ENCODE measurements around the gene ADGB. TPM values are rescaled to one million over a fixed set of nuclear protein-coding genes. Genes with fewer than 3 reads are reported as not detected.

Gene ADGB
- total and polyA plus RNA-seq, 9 of the 15 experiments (the other 6 are each of a cell fraction or from before 2014, with no cell fraction given) = not detected

DNA sequence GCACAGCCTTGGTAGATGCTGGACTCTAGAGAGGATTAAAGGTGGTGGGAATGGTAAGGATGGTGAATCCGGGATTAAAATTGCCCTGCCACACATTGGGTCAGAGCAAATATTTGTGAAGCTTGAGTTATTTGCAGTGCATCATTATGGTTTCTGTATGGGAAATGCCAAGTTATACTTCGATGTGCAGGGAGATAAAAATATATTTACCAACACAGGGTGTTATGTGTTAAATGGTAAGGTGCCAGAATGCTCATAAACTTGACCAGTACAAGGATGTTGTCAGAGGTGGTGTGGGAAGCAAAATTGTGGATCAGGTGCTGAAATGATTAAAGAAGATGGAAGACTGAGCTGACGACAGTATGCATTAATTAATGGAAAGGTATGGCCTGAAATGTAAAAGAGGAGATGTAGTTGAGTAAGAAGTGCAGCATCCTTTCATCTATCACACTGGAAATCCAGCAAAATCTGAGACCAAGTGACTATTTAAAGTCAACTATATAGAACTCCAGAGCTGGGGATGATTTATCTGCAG is 262.3 kb downstream of the ADGB start (continued):
- TF ChIP-seq ESRRB (CRISPR knock-in tag; IDR thresholded peaks at IDR 0.05; ENCODE audit: borderline replicate concordance) = peak; percentile 64; the same call in 1 of the 2 replicates

DNA sequence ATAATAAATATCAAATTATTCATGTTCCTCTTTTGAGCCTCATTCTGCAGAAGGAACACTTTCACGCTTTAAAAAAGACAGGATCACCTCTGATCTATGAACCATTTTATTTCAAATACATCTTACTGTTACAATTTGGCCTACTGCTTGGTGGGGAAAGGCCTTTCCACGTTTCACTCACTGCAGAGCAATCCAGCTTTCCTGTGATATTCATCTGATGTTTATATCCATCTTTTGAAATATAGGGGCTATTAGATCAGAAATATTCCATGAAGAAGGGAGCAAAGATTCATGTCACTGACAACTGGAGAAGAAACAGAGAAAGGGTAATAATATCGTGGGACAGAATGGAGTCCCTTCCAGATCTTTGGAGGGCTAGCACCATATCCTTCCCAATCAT is 262.9 kb downstream of the ADGB start:
- Histone ChIP-seq H3K79me2 (ENCODE audit: control insufficient read depth, insufficient read depth, low read length) (peaks cover 34% of the 10 kb centered on the region), H4K20me1 (replicated peaks; ENCODE audit: control insufficient read depth, insufficient read depth, low read length) (no peaks in the 10 kb centered on the region), H3K9ac (ENCODE audit: insufficient read depth in 1 of 2, low read depth in 2 of 2, low read length in 2 of 2) (no peak overlapping the region; a peak in 1 of 4 replicates), H3K9me3 (replicated peaks; ENCODE audit: control insufficient read depth, insufficient read depth, low read depth, low read length) (no peaks in the 10 kb centered on the region), H3K4me1 (replicated peaks in 1 of 2; ENCODE audit: control insufficient read depth in 2 of 2, insufficient read depth in 2 of 2, low read length in 2 of 2) (peaks cover 9 to 58% of the 10 kb centered on the region in 2 experiments), H3K9me1 (ENCODE audit: control insufficient read depth, insufficient read depth, low read length) (no peaks in the 10 kb centered on the region), H2AFZ (ENCODE audit: low read depth, low read length) (0 out of 2 replicates have a peak overlapping the region, but pooled peaks have one; percentile 9), H3K36me3 (ENCODE audit: control insufficient read depth, insufficient read depth, low read length) (peaks cover 30% of the 10 kb centered on the region), H3K4me3 (no peak overlapping the region), H3K4me2 (ENCODE audit: insufficient read depth, low read length) (no peak overlapping the region), H3K27me3 (ENCODE audit: control insufficient read depth in 2 of 2, insufficient read depth in 2 of 2, low read length in 2 of 2) (no peaks in the 10 kb centered on the region), H3K27ac (ENCODE audit: extremely low read depth, low read depth, low read length) (no peak overlapping the region; the same call in 1 of the 3 replicates)
- no TSS peak for BruUV-seq (replicated peaks)
- intact Hi-C loops (cut with micrococcal nuclease) = no loop called here
- no peak for ATAC-seq
- ChIA-PET POLR2A (interaction anchor here (0.7 to 1.0 kb wide), 2 partner anchors 13 to 22 kb away, joined by 3 to 4 read pairs; no protein-coding TSS in a partner anchor), CTCF (ENCODE audit: low intra/inter-chr PET ratio) (no interaction called here)
- no peak for DNase-seq (ENCODE audit: extremely low read depth in 1 of 4, low spot score in 3 of 4)
- FAIRE-seq = no peak
- in situ Hi-C loops (cut with MboI) = no loop called here
- 36% methylated on average over 3 of the region's 3 CpGs for WGBS (ENCODE audit: insufficient coverage, low coverage, missing lambda C conversion rate)
- TF ChIP-seq CREM (IDR thresholded peaks at IDR 0.05; ENCODE audit: low read depth) (no peak), ZNF561 (CRISPR knock-in tag; conservative IDR thresholded peaks at IDR 0.05) (no peak), ZNF717 (CRISPR knock-in tag; IDR thresholded peaks at IDR 0.05) (peak; percentile 63; the same call in 1 of the 2 replicates), MYC (IDR thresholded peaks at IDR 0.05; ENCODE audit: low read depth, low read length) (no peak), MYC (CRISPR knock-in tag; IDR thresholded peaks at IDR 0.05; ENCODE audit: borderline replicate concordance, low read depth) (no peak), ZBTB1 (CRISPR knock-in tag; IDR thresholded peaks at IDR 0.05; ENCODE audit: borderline replicate concordance, low read depth) (no peak), HNRNPL (IDR thresholded peaks at IDR 0.05; ENCODE audit: low read depth, low read length) (no peak), BHLHE40 (IDR thresholded peaks at IDR 0.05; ENCODE audit: low read length) (no peak), HCFC1 (IDR thresholded peaks at IDR 0.05; ENCODE audit: low read depth, low read length) (no peak), ZNF551 (CRISPR knock-in tag; IDR thresholded peaks at IDR 0.05) (peak; percentile 69; the same call in 1 of the 2 replicates)
- TF ChIP-seq, protein P1, sequence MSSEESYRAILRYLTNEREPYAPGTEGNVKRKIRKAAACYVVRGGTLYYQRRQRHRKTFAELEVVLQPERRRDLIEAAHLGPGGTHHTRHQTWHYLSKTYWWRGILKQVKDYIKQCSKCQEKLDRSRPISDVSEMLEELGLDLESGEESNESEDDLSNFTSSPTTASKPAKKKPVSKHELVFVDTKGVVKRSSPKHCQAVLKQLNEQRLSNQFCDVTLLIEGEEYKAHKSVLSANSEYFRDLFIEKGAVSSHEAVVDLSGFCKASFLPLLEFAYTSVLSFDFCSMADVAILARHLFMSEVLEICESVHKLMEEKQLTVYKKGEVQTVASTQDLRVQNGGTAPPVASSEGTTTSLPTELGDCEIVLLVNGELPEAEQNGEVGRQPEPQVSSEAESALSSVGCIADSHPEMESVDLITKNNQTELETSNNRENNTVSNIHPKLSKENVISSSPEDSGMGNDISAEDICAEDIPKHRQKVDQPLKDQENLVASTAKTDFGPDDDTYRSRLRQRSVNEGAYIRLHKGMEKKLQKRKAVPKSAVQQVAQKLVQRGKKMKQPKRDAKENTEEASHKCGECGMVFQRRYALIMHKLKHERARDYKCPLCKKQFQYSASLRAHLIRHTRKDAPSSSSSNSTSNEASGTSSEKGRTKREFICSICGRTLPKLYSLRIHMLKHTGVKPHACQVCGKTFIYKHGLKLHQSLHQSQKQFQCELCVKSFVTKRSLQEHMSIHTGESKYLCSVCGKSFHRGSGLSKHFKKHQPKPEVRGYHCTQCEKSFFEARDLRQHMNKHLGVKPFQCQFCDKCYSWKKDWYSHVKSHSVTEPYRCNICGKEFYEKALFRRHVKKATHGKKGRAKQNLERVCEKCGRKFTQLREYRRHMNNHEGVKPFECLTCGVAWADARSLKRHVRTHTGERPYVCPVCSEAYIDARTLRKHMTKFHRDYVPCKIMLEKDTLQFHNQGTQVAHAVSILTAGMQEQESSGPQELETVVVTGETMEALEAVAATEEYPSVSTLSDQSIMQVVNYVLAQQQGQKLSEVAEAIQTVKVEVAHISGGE (CRISPR knock-in tag; IDR thresholded peaks at IDR 0.05) = no peak
- TF ChIP-seq, protein P2, sequence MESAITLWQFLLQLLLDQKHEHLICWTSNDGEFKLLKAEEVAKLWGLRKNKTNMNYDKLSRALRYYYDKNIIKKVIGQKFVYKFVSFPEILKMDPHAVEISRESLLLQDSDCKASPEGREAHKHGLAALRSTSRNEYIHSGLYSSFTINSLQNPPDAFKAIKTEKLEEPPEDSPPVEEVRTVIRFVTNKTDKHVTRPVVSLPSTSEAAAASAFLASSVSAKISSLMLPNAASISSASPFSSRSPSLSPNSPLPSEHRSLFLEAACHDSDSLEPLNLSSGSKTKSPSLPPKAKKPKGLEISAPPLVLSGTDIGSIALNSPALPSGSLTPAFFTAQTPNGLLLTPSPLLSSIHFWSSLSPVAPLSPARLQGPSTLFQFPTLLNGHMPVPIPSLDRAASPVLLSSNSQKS (CRISPR knock-in tag; IDR thresholded peaks at IDR 0.05) = no peak
- TF ChIP-seq, protein P3, sequence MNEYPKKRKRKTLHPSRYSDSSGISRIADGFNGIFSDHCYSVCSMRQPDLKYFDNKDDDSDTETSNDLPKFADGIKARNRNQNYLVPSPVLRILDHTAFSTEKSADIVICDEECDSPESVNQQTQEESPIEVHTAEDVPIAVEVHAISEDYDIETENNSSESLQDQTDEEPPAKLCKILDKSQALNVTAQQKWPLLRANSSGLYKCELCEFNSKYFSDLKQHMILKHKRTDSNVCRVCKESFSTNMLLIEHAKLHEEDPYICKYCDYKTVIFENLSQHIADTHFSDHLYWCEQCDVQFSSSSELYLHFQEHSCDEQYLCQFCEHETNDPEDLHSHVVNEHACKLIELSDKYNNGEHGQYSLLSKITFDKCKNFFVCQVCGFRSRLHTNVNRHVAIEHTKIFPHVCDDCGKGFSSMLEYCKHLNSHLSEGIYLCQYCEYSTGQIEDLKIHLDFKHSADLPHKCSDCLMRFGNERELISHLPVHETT (CRISPR knock-in tag; conservative IDR thresholded peaks at IDR 0.05 in 1 of 2, IDR thresholded peaks at IDR 0.05 in 1 of 2) = 0 out of 4 replicates have a peak, but pooled peaks of 1 of the 2 experiments have one; percentile 0
